GM08714 (cell line): Measurements from ENCODE around the gene SGK1.

ENCODE experiments used
- H3K4me3 ChIP-seq: fragments of 200-500 bp; sonication (Bioruptor generic); 2 replicates; pipeline ENCODE4 v1.5.1; 2014; ENCODE audit warnings: mild to moderate bottlenecking, low read length, inconsistent platforms
- ZNF274 ChIP-seq: IDR thresholded peaks from 2 replicates; pipeline ENCODE4 v1.6.1; 2012; ENCODE audit warnings: mild to moderate bottlenecking, low read depth, low read length

The SGK1 gene

GRCh38 chr6:134177753-134178160 is 140.2 kb downstream of the SGK1 start:
- H3K4me3 ChIP-seq = peak overlapping the region; percentile 22; the same call in 1 of the 2 replicates
- no peak for TF ChIP-seq ZNF274

GRCh38 chr6:134177236-134177635 is 140.7 kb downstream of the SGK1 start:
- no peak overlapping the region for H3K4me3 ChIP-seq

GRCh38 chr6:134176264-134176975 is 141.5 kb downstream of the SGK1 start:
- no peak overlapping the region; the same call in 1 of the 2 replicates for H3K4me3 ChIP-seq
- no peak for TF ChIP-seq ZNF274

More at GRCh38 chr6:134177236-134177635, 140.7 kb downstream of the SGK1 start:
- no peak for TF ChIP-seq ZNF274

- peak overlapping the region; percentile 63; the same call in 1 of the 2 replicates for H3K4me3 ChIP-seq
- TF ChIP-seq ZNF274 = no peak
Observed at GRCh38 chr6:134175532-134176263, 142.2 kb downstream of the SGK1 start.

DNA sequence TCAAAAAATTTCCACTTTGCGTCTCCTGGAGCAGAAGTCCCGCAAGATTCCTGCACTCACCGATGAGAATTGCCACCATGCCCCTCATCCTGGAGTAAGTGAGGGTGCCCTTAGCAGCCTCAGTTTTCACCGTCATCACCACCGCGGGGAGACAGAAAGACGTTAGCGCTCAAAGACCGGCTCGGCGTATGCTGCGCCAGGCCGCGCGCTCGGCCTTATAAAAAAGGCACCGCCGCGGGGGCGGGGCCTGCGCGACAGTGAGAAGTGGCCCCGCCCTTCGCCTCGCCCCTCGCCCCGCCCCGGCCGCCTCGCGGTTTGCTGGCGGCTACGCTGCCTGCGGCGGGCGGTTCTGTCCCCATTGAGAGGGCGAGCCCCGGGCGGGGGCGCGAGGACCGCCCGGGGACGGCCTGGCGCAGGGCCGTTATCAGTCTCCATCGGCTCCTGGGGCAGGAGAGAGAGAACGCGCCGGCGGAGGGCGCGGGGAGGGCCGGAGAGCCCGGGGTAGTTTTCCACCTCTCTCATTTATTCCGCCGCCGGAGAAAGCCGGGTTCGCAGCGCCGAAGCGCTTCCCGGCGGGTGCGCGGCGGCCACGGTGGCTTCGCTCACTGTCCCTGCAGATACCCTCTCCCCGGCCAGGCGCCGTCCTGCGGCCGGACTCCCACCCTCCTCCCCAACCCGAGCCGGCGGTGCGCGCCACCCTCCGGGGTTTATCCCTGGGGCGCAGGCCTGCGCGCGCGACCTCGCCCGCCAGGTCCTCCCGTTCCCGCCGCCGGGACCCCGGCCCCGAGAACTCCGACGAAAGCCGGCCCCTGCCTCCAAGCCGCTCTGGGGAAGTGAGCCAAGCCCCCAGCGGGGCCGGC is 143.0 kb downstream of the SGK1 start:
- TF ChIP-seq ZNF274 = no peak
- peak overlapping the region; percentile 91 for H3K4me3 ChIP-seq

- TF ChIP-seq ZNF274 = no peak
- H3K4me3 ChIP-seq = peak overlapping the region; percentile 91
Observed at GRCh38 chr6:134173936-134174671, 143.8 kb downstream of the SGK1 start.

DNA sequence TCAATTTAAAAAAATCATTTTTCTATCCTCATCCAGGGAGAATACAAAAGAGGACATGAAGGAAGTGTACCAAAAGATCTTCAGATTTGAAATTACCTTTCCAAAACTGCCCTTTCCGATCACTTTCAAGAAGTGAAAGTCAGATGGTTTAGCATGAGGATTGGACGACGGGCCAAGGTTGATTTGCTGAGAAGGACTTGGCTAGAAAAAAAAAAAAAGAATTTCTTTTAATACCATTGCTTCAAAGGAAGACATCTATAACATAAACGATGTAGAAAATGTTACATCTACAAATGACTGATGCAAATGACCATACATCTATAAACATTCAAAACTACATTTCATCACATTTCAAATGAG is 144.6 kb downstream of the SGK1 start:
- no peak overlapping the region for H3K4me3 ChIP-seq
- TF ChIP-seq ZNF274 = no peak

GRCh38 chr6:134172706-134173365 is 145.1 kb downstream of the SGK1 start:
- peak overlapping the region; percentile 21; the same call in 1 of the 2 replicates for H3K4me3 ChIP-seq
- TF ChIP-seq ZNF274 = no peak

GRCh38 chr6:134172020-134172705 is 145.7 kb downstream of the SGK1 start:
- peak overlapping the region; percentile 17; the same call in 1 of the 2 replicates for H3K4me3 ChIP-seq
- TF ChIP-seq ZNF274 = no peak

GRCh38 chr6:134171517-134171916 is 146.4 kb downstream of the SGK1 start:
- H3K4me3 ChIP-seq = no peak overlapping the region
- TF ChIP-seq ZNF274 = no peak

- H3K4me3 ChIP-seq = no peak overlapping the region
- no peak for TF ChIP-seq ZNF274
Observed at GRCh38 chr6:134170844-134171243, 147.1 kb downstream of the SGK1 start.

DNA sequence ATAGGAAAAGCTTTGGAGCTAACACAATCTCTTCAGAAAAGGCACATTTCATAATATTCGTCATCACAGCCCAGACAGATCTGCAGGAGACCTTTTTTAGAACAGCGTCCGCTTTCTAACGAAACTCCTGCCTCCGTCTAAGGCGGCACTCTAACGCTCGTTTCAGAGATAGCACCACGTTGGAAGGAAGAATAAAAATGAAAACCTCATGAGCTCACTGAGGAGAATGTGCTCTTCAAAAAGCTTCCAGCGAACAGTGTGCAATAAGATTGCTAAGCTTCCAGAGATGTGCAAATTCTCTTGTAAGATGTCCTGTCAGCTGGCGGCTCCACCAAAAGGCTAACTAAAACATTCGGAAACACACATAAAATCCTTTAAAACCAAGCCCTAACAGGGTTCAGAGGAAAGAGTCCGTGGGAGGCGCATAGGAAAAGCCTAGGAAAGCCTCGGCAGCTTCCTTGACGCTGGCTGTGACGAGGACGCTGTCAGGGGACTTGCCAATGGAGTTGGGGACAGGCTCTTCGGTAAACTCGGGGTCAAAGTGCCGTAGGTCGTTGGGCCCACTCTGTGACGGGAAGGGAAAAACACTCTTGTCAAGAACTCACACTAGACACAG is 147.9 kb downstream of the SGK1 start:
- no peak for TF ChIP-seq ZNF274
- no peak overlapping the region for H3K4me3 ChIP-seq

DNA sequence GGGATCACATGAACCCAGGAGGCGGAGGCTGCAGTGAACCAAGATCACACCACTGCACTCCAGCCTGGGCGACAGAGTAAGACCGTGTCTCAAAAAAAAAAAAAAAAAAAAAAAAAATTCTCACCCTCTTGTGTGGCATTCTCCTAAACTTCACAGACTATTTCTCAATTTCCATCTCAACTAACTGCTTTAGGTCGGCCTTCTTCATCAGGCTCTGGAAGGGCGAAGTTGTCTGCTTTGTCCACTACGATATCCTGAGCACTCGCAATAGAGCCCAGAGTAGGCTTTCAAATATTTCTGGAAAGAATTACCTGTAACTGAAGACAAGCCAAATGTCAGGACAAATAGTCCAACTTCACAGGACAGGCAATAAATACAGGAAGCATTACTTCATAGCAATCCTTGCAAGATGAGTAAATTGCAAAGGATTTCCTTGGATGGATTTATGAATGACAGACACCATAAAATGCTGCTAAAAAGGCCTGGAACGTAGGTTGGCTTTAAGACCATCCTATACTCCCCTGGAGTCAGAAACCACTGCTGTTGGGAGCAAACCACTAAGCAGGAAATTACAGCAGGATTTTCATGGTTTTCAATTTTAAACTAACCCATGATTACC is 149.2 kb downstream of the SGK1 start:
- no peak for TF ChIP-seq ZNF274
- H3K4me3 ChIP-seq = no peak overlapping the region
